ENCODE measurements around the gene ADD2.
"Not testable (repeated sequence)": the region's sequence is repeated elsewhere in the genome, so short reads cannot be mapped to it uniquely, and the experiment has no call there.

Gene ADD2

GRCh38 chr2:70767699-70768589 is at the start of gene ADD2:
Gene ADD2 (minus strand): TSS chr2:70768200. CDS start chr2:70706408, 61,792 bp downstream.
- peak; percentile 55 for DNase-seq (ENCODE audit: low spot score)

GRCh38 chr2:70817284-70817954 is 49.4 kb upstream of the ADD2 start:
- DNase-seq (ENCODE audit: low spot score) = no peak

- DNase-seq (ENCODE audit: low spot score) = no peak
These were observed 48.7 kb upstream of the ADD2 start for GRCh38 chr2:70816726-70817125.

- no peak for DNase-seq (ENCODE audit: low spot score)
These were observed 41.3 kb upstream of the ADD2 start for GRCh38 chr2:70808983-70809958.

GRCh38 chr2:70807828-70808118 is 39.8 kb upstream of the ADD2 start:
- no peak for DNase-seq (ENCODE audit: low spot score)

- DNase-seq (ENCODE audit: low spot score) = no peak
These were observed 39.3 kb upstream of the ADD2 start for GRCh38 chr2:70807102-70807827.

- DNase-seq (ENCODE audit: low spot score) = no peak
These were observed 38.6 kb upstream of the ADD2 start for GRCh38 chr2:70806620-70807019.

GRCh38 chr2:70806013-70806412 is 38.0 kb upstream of the ADD2 start:
- no peak for DNase-seq (ENCODE audit: low spot score)

- no peak for DNase-seq (ENCODE audit: low spot score)
These were observed 33.7 kb upstream of the ADD2 start for GRCh38 chr2:70801607-70802263.

- DNase-seq (ENCODE audit: low spot score) = no peak
These were observed 31.7 kb upstream of the ADD2 start for GRCh38 chr2:70799706-70800105.

- DNase-seq (ENCODE audit: low spot score) = not testable (repeated sequence)
These were observed 30.0 kb upstream of the ADD2 start for GRCh38 chr2:70797996-70798395.

- no peak for DNase-seq (ENCODE audit: low spot score)
These were observed 29.5 kb upstream of the ADD2 start for GRCh38 chr2:70797506-70797905.

GRCh38 chr2:70796262-70796661 is 28.3 kb upstream of the ADD2 start:
- no peak for DNase-seq (ENCODE audit: low spot score)

GRCh38 chr2:70795164-70795995 is 27.4 kb upstream of the ADD2 start:
- DNase-seq (ENCODE audit: low spot score) = no peak

GRCh38 chr2:70793450-70793849 is 25.4 kb upstream of the ADD2 start:
- no peak for DNase-seq (ENCODE audit: low spot score)

GRCh38 chr2:70790136-70790828 is 22.3 kb upstream of the ADD2 start, which contains the start of gene FIGLA:
Gene FIGLA (minus strand): TSS chr2:70790643. CDS start chr2:70790638, 5 bp downstream.
- DNase-seq (ENCODE audit: low spot score) = no peak

GRCh38 chr2:70789304-70790135 is 21.5 kb upstream of the ADD2 start:
- DNase-seq (ENCODE audit: low spot score) = peak; percentile 43

- no peak for DNase-seq (ENCODE audit: low spot score)
These were observed 17.3 kb upstream of the ADD2 start for GRCh38 chr2:70785137-70785911.

Measured in germinal center (tissue), 1 donor.